Measurements from ENCODE around the gene COX8C.
"Not testable (repeated sequence)": the region's sequence is repeated elsewhere in the genome, so short reads cannot be mapped to it uniquely, and the experiment has no call there.

The COX8C gene

GRCh38 chr14:93320489-93320888 is 26.5 kb upstream of the COX8C start:
- DNase-seq (ENCODE audit: low read depth) = no peak

- DNase-seq (ENCODE audit: low read depth) = no peak
These were observed 23.9 kb upstream of the COX8C start for GRCh38 chr14:93322929-93323599.

- no peak for DNase-seq (ENCODE audit: low read depth)
These were observed 23.3 kb upstream of the COX8C start for GRCh38 chr14:93323600-93324174.

GRCh38 chr14:93326196-93326595 is 20.8 kb upstream of the COX8C start:
- DNase-seq (ENCODE audit: low read depth) = no peak

GRCh38 chr14:93328546-93328945 is 18.4 kb upstream of the COX8C start:
- DNase-seq (ENCODE audit: low read depth) = no peak

GRCh38 chr14:93329965-93330608 is 16.9 kb upstream of the COX8C start:
- no peak for DNase-seq (ENCODE audit: low read depth)

- no peak for DNase-seq (ENCODE audit: low read depth)
These were observed 16.4 kb upstream of the COX8C start for GRCh38 chr14:93330609-93331000.

- DNase-seq (ENCODE audit: low read depth) = no peak
These were observed 15.8 kb upstream of the COX8C start for GRCh38 chr14:93331002-93331727.

- DNase-seq (ENCODE audit: low read depth) = no peak
These were observed 15.1 kb upstream of the COX8C start for GRCh38 chr14:93331728-93332396.

- DNase-seq (ENCODE audit: low read depth) = peak; percentile 6
These were observed 14.6 kb upstream of the COX8C start for GRCh38 chr14:93332397-93332852.

- peak; percentile 93 for DNase-seq (ENCODE audit: low read depth)
These were observed 13.9 kb upstream of the COX8C start, which contains the start of gene BTBD7 for GRCh38 chr14:93332853-93333630. TSS of gene BTBD7 (minus strand) at chr14:93333036. CDS start at chr14:93296051, 36,985 bp downstream.

GRCh38 chr14:93333631-93334103 is 13.3 kb upstream of the COX8C start:
- DNase-seq (ENCODE audit: low read depth) = no peak

- no peak for DNase-seq (ENCODE audit: low read depth)
These were observed 9.7 kb upstream of the COX8C start for GRCh38 chr14:93337143-93337753.

GRCh38 chr14:93337884-93338283 is 9.1 kb upstream of the COX8C start:
- no peak for DNase-seq (ENCODE audit: low read depth)

- no peak for DNase-seq (ENCODE audit: low read depth)
These were observed 3.7 kb upstream of the COX8C start for GRCh38 chr14:93343266-93343665.

- no peak for DNase-seq (ENCODE audit: low read depth)
These were observed 3.2 kb upstream of the COX8C start for GRCh38 chr14:93343797-93344196.

- no peak for DNase-seq (ENCODE audit: low read depth)
These were observed 868 bp downstream of the COX8C start for GRCh38 chr14:93347850-93348249.

- DNase-seq (ENCODE audit: low read depth) = no peak
These were observed 1.3 kb downstream of the COX8C start for GRCh38 chr14:93348292-93348691.

- DNase-seq (ENCODE audit: low read depth) = not testable (repeated sequence)
These were observed 7.9 kb downstream of the COX8C start for GRCh38 chr14:93354873-93355272.

- no peak for DNase-seq (ENCODE audit: low read depth)
These were observed 22.2 kb downstream of the COX8C start for GRCh38 chr14:93368996-93369712.

Measured in stimulated activated CD4-positive, alpha-beta T cell treated with anti-CD3 and anti-CD28 coated beads, Interleukin-2, amount 100 ng/mL, for 4 hours (primary cell).